ENCODE results near the gene CPNE2.

The CPNE2 gene

GRCh38 chr16:57127037-57127763 lies 34.8 kb downstream of the CPNE2 start:
- no peak for DNase-seq

- no peak for DNase-seq
Measured at GRCh38 chr16:57127836-57128235, 35.5 kb downstream of the CPNE2 start.

- no peak for DNase-seq
Measured at GRCh38 chr16:57128771-57129389, 36.5 kb downstream of the CPNE2 start.

- no peak for DNase-seq
Measured at GRCh38 chr16:57130950-57131321, 38.6 kb downstream of the CPNE2 start.

GRCh38 chr16:57131351-57131970 lies 39.1 kb downstream of the CPNE2 start:
- no peak for DNase-seq

GRCh38 chr16:57132470-57132869 lies 40.1 kb downstream of the CPNE2 start:
- DNase-seq = no peak

GRCh38 chr16:57133031-57133430 lies 40.6 kb downstream of the CPNE2 start:
- no peak for DNase-seq

- no peak for DNase-seq
Measured at GRCh38 chr16:57133886-57134285, 41.5 kb downstream of the CPNE2 start.

- DNase-seq = no peak
Measured at GRCh38 chr16:57134982-57135381, 42.6 kb downstream of the CPNE2 start.

- no peak for DNase-seq
Measured at GRCh38 chr16:57137043-57137442, 44.7 kb downstream of the CPNE2 start.

- no peak for DNase-seq
Measured at GRCh38 chr16:57137566-57138273, 45.3 kb downstream of the CPNE2 start.

- no peak for DNase-seq
Measured at GRCh38 chr16:57138281-57138935, 46.0 kb downstream of the CPNE2 start.

- DNase-seq = no peak
Measured at GRCh38 chr16:57140931-57141668, 48.7 kb downstream of the CPNE2 start.

GRCh38 chr16:57141822-57142631 lies 49.6 kb downstream of the CPNE2 start:
- no peak for DNase-seq

- no peak for DNase-seq
Measured at GRCh38 chr16:57143149-57143921, 51.0 kb downstream of the CPNE2 start.

GRCh38 chr16:57144027-57144426 lies 51.6 kb downstream of the CPNE2 start:
- no peak for DNase-seq

- DNase-seq = no peak
Measured at GRCh38 chr16:57145046-57146021, 53.0 kb downstream of the CPNE2 start.

GRCh38 chr16:57146040-57146647 lies 53.8 kb downstream of the CPNE2 start:
- DNase-seq = no peak

- no peak for DNase-seq
Measured at GRCh38 chr16:57146735-57147134, 54.4 kb downstream of the CPNE2 start.
